Mesendoderm (in vitro differentiated cells): ENCODE data around the gene CARD19.
A peak's percentile ranks its signal among the peaks of the same experiment; 100 is the strongest.

Source experiments
- DNase-seq: peaks from one replicate; pipeline ENCODE4 v3.0.0; 2013
- H2AK5ac ChIP-seq: 2 replicates; pipeline ENCODE4 v1.6.1; 2013; ENCODE audit warnings: low read length, inconsistent platforms
- H2BK120ac ChIP-seq: 2 replicates; pipeline ENCODE4 v1.6.1; 2013; ENCODE audit warnings: low read depth, mild to moderate bottlenecking, low read length, moderate library complexity, mixed read lengths
- H2BK15ac ChIP-seq: replicated peaks from 2 replicates; pipeline ENCODE4 v1.6.1; 2013; ENCODE audit warnings: low read depth, mild to moderate bottlenecking, moderate library complexity
- H2BK5ac ChIP-seq: 2 replicates; pipeline ENCODE4 v1.6.1; 2013; ENCODE audit warnings: low read length, inconsistent platforms
- H3K18ac ChIP-seq: 2 replicates; pipeline ENCODE4 v1.6.1; 2013; ENCODE audit warnings: mild to moderate bottlenecking, low read length, mixed read lengths
- H3K23ac ChIP-seq: one replicate; pipeline ENCODE4 v1.6.1; 2013; ENCODE audit warnings: low read length
- H3K27ac ChIP-seq: 2 replicates; pipeline ENCODE4 v1.5.1; 2013; ENCODE audit warnings: low read depth, mild to moderate bottlenecking, inconsistent platforms, low read length, moderate library complexity
- H3K27me3 ChIP-seq: 2 replicates; pipeline ENCODE4 v1.6.1; 2013; ENCODE audit warnings: low read length, control low read depth, mild to moderate bottlenecking, inconsistent platforms; ENCODE audit not compliant: insufficient read depth, poor library complexity
- H3K36me3 ChIP-seq: 2 replicates; pipeline ENCODE4 v1.6.1; 2013; ENCODE audit warnings: low read length, inconsistent platforms; ENCODE audit not compliant: control insufficient read depth, insufficient read depth
- H3K4ac ChIP-seq: one replicate; pipeline ENCODE4 v1.6.1; 2013; ENCODE audit warnings: low read depth, mild to moderate bottlenecking, low read length, moderate library complexity
- H3K4me1 ChIP-seq: 2 replicates; pipeline ENCODE4 v1.6.1; 2013; ENCODE audit warnings: low read depth, low read length, inconsistent platforms; ENCODE audit not compliant: control insufficient read depth
- H3K4me2 ChIP-seq: 2 replicates; pipeline ENCODE4 v1.6.1; 2013; ENCODE audit warnings: low read length
- H3K4me3 ChIP-seq: 2 replicates; pipeline ENCODE4 v1.5.1; 2013; ENCODE audit warnings: mild to moderate bottlenecking, low read length
- H3K56ac ChIP-seq: one replicate; pipeline ENCODE4 v1.6.1; 2013; ENCODE audit warnings: low read length
- H3K79me1 ChIP-seq: 2 replicates; pipeline ENCODE4 v1.6.1; 2013; ENCODE audit warnings: low read length, inconsistent platforms
- H3K79me2 ChIP-seq: 2 replicates; pipeline ENCODE4 v1.6.1; 2013; ENCODE audit warnings: mild to moderate bottlenecking, low read length; ENCODE audit not compliant: control insufficient read depth, insufficient read depth
- H3K9ac ChIP-seq: 2 replicates; pipeline ENCODE4 v1.6.1; 2013; ENCODE audit warnings: low read length, inconsistent platforms
- H4K5ac ChIP-seq: one replicate; pipeline ENCODE4 v1.6.1; 2013; ENCODE audit warnings: low read length
- H4K8ac ChIP-seq: one replicate; pipeline ENCODE4 v1.6.1; 2013; ENCODE audit warnings: low read depth, mild to moderate bottlenecking, control low read depth, low read length, moderate library complexity
- WGBS: extraction: QIAGEN DNeasy Blood & Tissue Kit; methylation state at CpG from one replicate; pipeline ENCODE4 v1.1.7; 2013; ENCODE audit warnings: low lambda C conversion rate, missing lambda C conversion rate; ENCODE audit not compliant: insufficient coverage; ENCODE audit errors: extremely low coverage; 5-methylcytosine and 5-hydroxymethylcytosine counted together

Gene CARD19

DNA sequence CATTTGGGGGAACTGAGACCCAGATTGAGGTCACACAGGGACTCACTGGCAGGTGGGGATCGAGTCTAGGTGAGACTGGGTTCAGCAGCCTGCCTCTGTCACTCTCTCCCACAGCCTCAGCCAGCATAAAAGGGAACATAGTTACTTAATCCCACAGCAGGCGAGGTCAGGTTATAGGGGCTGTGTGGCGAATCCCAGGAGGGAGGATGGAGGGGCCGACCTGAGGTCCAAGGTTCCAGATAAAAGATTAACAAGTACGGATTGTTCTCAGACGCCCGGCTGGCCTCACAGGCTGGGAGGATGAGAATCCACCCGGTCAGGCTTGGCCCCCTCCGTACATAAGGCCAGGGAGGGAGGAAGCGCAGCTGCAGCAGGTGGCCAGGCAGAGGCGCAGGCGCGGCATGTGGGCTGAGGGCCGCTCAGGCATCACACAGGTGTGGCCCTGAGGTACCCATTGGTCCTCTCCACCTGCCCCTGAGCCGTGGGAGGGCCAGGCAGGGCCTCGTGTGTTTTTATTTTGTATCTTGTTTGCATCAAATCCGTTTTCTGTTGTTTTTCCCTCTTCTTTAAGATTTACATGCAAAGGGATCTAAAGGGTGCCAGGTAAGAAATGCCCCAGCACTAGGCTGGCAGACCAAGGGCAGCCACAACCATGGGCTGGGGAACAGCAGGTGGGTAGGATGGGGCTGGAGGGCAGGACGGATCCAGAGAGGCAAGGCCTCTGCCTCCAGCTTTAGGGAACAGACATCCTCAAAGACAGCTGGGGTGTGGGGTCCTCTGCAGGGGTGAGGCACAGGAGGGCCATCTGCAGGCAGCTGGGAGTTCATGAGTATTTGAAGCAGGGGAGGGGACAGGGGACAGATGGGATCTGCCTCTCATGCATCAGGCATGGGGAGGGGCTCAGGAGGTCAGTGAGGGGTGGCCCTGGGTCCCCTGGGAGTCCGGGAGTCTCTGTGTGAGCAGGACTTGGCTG, 33.9 kb upstream of the CARD19 start:
- Histone ChIP-seq H3K79me1 (no peaks in the 10 kb centered on the region), H3K4me1 (peaks cover 9% of the 10 kb centered on the region), H4K8ac (no peak overlapping the region), H3K23ac (no peak overlapping the region), H2BK15ac (no peak overlapping the region), H3K36me3 (no peaks in the 10 kb centered on the region), H4K5ac (no peak overlapping the region), H2AK5ac (no peak overlapping the region), H3K18ac (no peak overlapping the region), H3K4me2 (no peak overlapping the region), H3K27me3 (no peaks in the 10 kb centered on the region), H3K4ac (no peak overlapping the region), H3K9ac (no peak overlapping the region), H2BK5ac (no peak overlapping the region), H3K56ac (peak overlapping the region; percentile 15), H3K79me2 (no peaks in the 10 kb centered on the region), H3K27ac (no peak overlapping the region), H3K4me3 (no peak overlapping the region), H2BK120ac (no peak overlapping the region)
- WGBS, result no CpG with 5 or more reads among the region's 19 CpGs
- no peak for DNase-seq

DNA sequence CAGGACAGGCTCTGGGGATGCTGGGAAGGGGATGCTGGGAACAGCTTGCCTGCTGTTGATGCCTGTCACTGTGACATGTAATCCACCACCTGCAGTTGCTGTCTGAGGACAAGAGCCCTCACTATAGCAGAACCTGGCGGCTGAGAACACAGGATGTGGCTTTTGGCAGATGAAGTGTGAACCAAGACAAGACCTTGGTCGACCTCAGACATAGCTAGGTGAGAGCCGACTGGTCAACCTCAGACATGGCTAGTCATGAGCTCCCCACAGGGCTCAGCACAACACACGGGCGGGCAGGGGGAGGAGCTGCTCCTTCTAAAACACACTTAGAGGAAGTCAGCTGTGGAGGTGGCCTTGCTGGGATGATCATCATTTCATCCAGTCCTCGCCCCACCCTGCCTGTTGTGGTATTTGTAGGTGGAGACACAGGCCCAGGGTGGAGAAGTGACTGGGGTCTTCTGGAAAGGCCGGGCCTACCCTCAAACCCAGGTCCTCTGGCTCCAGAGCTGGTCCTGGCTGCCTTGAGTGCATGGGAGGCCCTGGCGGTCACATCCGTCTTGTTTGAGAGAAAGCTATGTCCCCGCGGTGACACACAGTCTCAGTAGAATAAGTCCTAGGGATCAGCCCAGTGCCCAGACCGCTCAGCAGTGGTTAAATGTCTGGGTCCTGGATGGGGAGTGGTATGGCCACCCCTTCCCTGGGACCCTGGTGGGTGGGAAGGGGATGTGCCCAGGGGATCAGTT, 31.5 kb upstream of the CARD19 start:
- Histone ChIP-seq H2BK15ac (no peak overlapping the region), H3K79me1 (no peaks in the 10 kb centered on the region), H2BK5ac (no peak overlapping the region), H4K8ac (no peak overlapping the region), H3K4me2 (no peak overlapping the region), H4K5ac (no peak overlapping the region), H3K36me3 (no peaks in the 10 kb centered on the region), H3K79me2 (no peaks in the 10 kb centered on the region), H3K27me3 (no peaks in the 10 kb centered on the region), H3K4me3 (no peak overlapping the region), H3K23ac (no peak overlapping the region), H3K18ac (no peak overlapping the region), H3K4ac (no peak overlapping the region), H2BK120ac (no peak overlapping the region), H3K9ac (no peak overlapping the region), H3K56ac (no peak overlapping the region), H3K4me1 (peaks cover 7% of the 10 kb centered on the region), H3K27ac (no peak overlapping the region), H2AK5ac (no peak overlapping the region)
- no CpG with 5 or more reads among the region's 12 CpGs for WGBS
- DNase-seq, result peak; percentile 63

- no peak for DNase-seq
- H4K5ac ChIP-seq, result no peak overlapping the region
- H2BK120ac ChIP-seq, result no peak overlapping the region
- no peak overlapping the region for H2AK5ac ChIP-seq
- H3K27ac ChIP-seq, result no peak overlapping the region
- H3K79me1 ChIP-seq, result no peaks in the 10 kb centered on the region
- no peak overlapping the region for H4K8ac ChIP-seq
- no peak overlapping the region for H3K18ac ChIP-seq
- H3K27me3 ChIP-seq, result no peaks in the 10 kb centered on the region
- no peak overlapping the region for H3K4me2 ChIP-seq
- peaks cover 1% of the 10 kb centered on the region for H3K4me1 ChIP-seq
- WGBS, result no CpG with 5 or more reads among the region's 15 CpGs
- no peak overlapping the region for H3K4ac ChIP-seq
- no peak overlapping the region for H3K23ac ChIP-seq
- no peaks in the 10 kb centered on the region for H3K79me2 ChIP-seq
- no peak overlapping the region for H3K4me3 ChIP-seq
- no peak overlapping the region for H2BK15ac ChIP-seq
- H2BK5ac ChIP-seq, result no peak overlapping the region
- no peak overlapping the region for H3K9ac ChIP-seq
- no peak overlapping the region for H3K56ac ChIP-seq
- H3K36me3 ChIP-seq, result no peaks in the 10 kb centered on the region
These were observed 30.8 kb upstream of the CARD19 start for GRCh38 chr9:93065135-93065720.

GRCh38 chr9:93066978-93067603, 28.9 kb upstream of the CARD19 start:
- Histone ChIP-seq H2BK15ac (no peak overlapping the region), H3K27ac (no peak overlapping the region), H2AK5ac (no peak overlapping the region), H3K79me2 (no peaks in the 10 kb centered on the region), H3K23ac (no peak overlapping the region), H3K36me3 (no peaks in the 10 kb centered on the region), H3K4me3 (no peak overlapping the region), H3K4ac (no peak overlapping the region), H4K5ac (no peak overlapping the region), H3K4me1 (no peaks in the 10 kb centered on the region), H2BK5ac (no peak overlapping the region), H4K8ac (no peak overlapping the region), H3K4me2 (no peak overlapping the region), H3K18ac (no peak overlapping the region), H3K56ac (no peak overlapping the region), H3K9ac (no peak overlapping the region), H3K27me3 (no peaks in the 10 kb centered on the region), H3K79me1 (no peaks in the 10 kb centered on the region), H2BK120ac (no peak overlapping the region)
- no CpG with 5 or more reads among the region's 3 CpGs for WGBS
- DNase-seq, result no peak

- H3K4me1 ChIP-seq, result no peaks in the 10 kb centered on the region
- no peak for DNase-seq
These were observed 27.1 kb upstream of the CARD19 start for GRCh38 chr9:93068956-93069355.

More at GRCh38 chr9:93068956-93069355, 27.1 kb upstream of the CARD19 start:
- Histone ChIP-seq H3K9ac (no peak overlapping the region), H3K56ac (no peak overlapping the region), H3K79me2 (no peaks in the 10 kb centered on the region), H3K79me1 (no peaks in the 10 kb centered on the region), H4K8ac (no peak overlapping the region), H3K36me3 (no peaks in the 10 kb centered on the region), H3K4me3 (no peak overlapping the region), H2BK120ac (no peak overlapping the region), H3K18ac (no peak overlapping the region), H3K27me3 (no peaks in the 10 kb centered on the region), H2AK5ac (no peak overlapping the region), H3K4ac (no peak overlapping the region), H3K4me2 (no peak overlapping the region), H2BK5ac (no peak overlapping the region), H3K23ac (no peak overlapping the region), H3K27ac (no peak overlapping the region), H4K5ac (no peak overlapping the region), H2BK15ac (no peak overlapping the region)
- no CpG with 5 or more reads among the region's 4 CpGs for WGBS
